Cardiac muscle cell (in vitro differentiated cells and primary cell): ENCODE data around the gene ATPAF2. TPM values are rescaled to one million over a fixed set of nuclear protein-coding genes. Genes with fewer than 3 reads are reported as not detected.
A peak's percentile ranks its signal among the peaks of the same experiment; 100 is the strongest.

Experiments
- DNase-seq, 2 donors: peaks; one replicate each; pipeline versions ENCODE4 v3.0.0 to v3.0.0-alpha.2; 2010 to 2017; ENCODE audit warnings: low read depth in 1 of 2, low spot score in 1 of 2
- H3K27ac ChIP-seq: fragments of 200-600 bp; sonication (generic); 2 replicates; pipeline ENCODE4 v1.5.1; 2016
- H3K27me3 ChIP-seq: fragments of 200-600 bp; sonication (generic); 2 replicates; pipeline ENCODE4 v1.6.0; 2016; ENCODE audit warnings: control low read depth
- H3K36me3 ChIP-seq: fragments of 200-600 bp; sonication (generic); 2 replicates; pipeline ENCODE4 v1.5.1; 2016; ENCODE audit warnings: control low read depth
- H3K4me1 ChIP-seq: fragments of 200-600 bp; sonication (generic); 2 replicates; pipeline ENCODE4 v1.8.1; 2017; ENCODE audit warnings: low read depth, mild to moderate bottlenecking, mixed run types
- H3K4me3 ChIP-seq: fragments of 200-600 bp; sonication (generic); 2 replicates; pipeline ENCODE4 v1.5.1; 2016; ENCODE audit warnings: mild to moderate bottlenecking
- H3K9me3 ChIP-seq: fragments of 200-600 bp; sonication (generic); 2 replicates; pipeline ENCODE4 v1.5.1; 2017; ENCODE audit warnings: low read depth, mild to moderate bottlenecking, control low read depth
- CTCF ChIP-seq: IDR thresholded peaks from 2 replicates; pipeline ENCODE4 v1.5.1; 2012; ENCODE audit warnings: low read depth, mild to moderate bottlenecking, low read length
- polyA plus RNA-seq: library from polyadenylated mRNA; unstranded; fragments of >200 nt; fragmentation: Nextera tagmentation; extraction: Ambion mirVana; gene quantifications from 2 replicates; pipeline ENCODE4 v1.2.1, GENCODE V29; 2016
- total RNA-seq: library from RNA; depleted of rRNA; stranded (reverse); fragments of >200 nt; gene quantifications from 2 replicates; pipeline ENCODE4 v1.2.3, GENCODE V29; 2016

The ATPAF2 gene
- total and polyA plus RNA-seq, 2 experiments from 2014 or later = 40.3 to 49.4 TPM

GRCh38 chr17:17978481-17979424 lies 60.2 kb downstream of the ATPAF2 start:
- Histone ChIP-seq H3K4me3 (no peak overlapping the region), H3K27ac (no peak overlapping the region), H3K4me1 (no peaks in the 10 kb centered on the region), H3K27me3 (no peaks in the 10 kb centered on the region), H3K36me3 (no peaks in the 10 kb centered on the region), H3K9me3 (no peaks in the 10 kb centered on the region)
- TF ChIP-seq CTCF = no peak
- no peak for DNase-seq

DNA sequence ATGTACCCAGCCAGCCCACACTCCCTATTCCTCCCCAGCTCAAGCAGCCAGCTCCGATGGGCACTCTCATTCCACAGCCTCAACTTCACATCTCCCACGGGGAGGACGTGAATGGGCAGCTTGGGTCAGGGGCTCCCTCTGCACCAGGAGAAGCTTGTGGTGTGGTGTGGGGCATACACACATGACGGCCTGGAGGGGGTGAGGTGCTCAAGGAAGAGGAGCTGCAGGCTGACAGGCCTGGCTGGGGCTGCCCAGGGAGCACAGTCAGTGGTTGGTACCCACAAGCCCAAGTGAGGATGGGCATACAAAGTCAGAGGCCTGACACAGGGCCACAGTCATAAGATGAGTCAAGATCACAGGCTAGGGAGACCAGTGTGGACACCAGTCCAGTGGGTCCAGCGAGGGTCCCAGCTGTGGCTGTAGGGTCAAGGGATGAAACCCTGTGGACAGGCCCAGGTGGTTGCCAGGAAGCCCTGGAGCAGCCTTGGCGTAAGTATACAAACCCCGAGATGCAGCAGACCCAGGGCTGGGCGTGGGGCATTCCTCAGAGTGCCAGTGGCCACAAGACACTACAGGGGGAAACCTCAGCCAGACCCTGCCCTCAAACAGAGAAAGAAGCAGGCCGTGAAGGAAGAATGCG lies 61.9 kb downstream of the ATPAF2 start:
- Histone ChIP-seq H3K4me1 (no peaks in the 10 kb centered on the region), H3K27me3 (no peaks in the 10 kb centered on the region), H3K9me3 (no peaks in the 10 kb centered on the region), H3K36me3 (no peaks in the 10 kb centered on the region), H3K4me3 (no peak overlapping the region), H3K27ac (no peak overlapping the region)
- no peak for DNase-seq
- no peak for TF ChIP-seq CTCF

- Histone ChIP-seq H3K9me3 (no peaks in the 10 kb centered on the region), H3K27ac (no peak overlapping the region), H3K4me3 (no peak overlapping the region), H3K4me1 (peaks cover 7% of the 10 kb centered on the region), H3K36me3 (no peaks in the 10 kb centered on the region), H3K27me3 (no peaks in the 10 kb centered on the region)
- TF ChIP-seq CTCF = no peak
- DNase-seq = peak in 1 of 2 donors; percentile 34
Measured at GRCh38 chr17:17975436-17975835, 63.5 kb downstream of the ATPAF2 start.

- Histone ChIP-seq H3K4me3 (peak overlapping the region; percentile 48), H3K27ac (no peak overlapping the region), H3K9me3 (no peaks in the 10 kb centered on the region), H3K36me3 (no peaks in the 10 kb centered on the region), H3K27me3 (no peaks in the 10 kb centered on the region), H3K4me1 (peaks cover 7% of the 10 kb centered on the region)
- no peak for TF ChIP-seq CTCF
- DNase-seq = no peak
Measured at GRCh38 chr17:17972952-17973254, 66.1 kb downstream of the ATPAF2 start.

DNA sequence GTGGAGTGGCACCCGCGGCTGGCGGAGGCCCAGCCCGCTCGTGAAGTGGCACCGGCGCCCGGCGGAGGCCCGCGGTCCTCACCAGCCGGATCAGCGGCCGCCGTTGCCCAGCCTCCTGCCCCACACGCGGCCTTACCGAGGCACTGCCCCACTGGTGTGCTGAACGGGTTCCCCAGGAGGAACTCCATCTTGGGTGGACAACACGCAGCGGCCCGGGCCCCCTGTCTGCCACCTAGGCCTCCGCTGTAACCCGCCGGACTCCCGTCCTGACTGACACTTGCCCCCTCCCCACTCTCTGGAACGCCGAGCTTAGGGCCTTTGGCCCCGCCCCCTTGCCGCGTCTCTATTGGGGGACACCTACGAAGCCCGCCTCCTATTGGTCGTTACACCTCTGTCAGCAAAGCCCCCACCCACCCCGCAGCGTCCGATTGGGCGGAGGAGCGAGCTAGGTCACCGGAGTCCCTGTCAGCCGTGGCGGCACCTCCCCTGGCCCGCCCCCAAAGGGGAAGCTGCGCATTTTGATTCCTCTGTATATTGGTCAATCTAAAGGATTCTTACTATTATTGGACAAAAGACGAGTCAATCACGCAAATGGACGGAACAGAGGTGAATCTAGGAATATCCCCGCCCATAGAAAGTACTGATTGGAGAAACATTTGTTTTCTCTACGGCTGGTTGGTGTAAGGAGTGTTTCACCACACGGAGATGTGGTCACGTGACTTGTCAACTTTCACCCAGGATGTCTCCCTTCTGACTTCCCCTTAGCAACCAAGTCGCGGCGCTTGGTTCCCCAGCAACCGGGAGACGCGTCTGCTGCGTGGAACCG lies 66.6 kb downstream of the ATPAF2 start, which contains the start of the genes DRC3 and TOM1L2:
TSS of gene DRC3 (plus strand) at position 737 of the 826 bp plus-strand sequence. CDS start 4,737 bp downstream, outside the sequence.
TSS of gene TOM1L2 (minus strand) at position 275 of the 826 bp plus-strand sequence. CDS start at position 188, 87 bp downstream.
- peak within 1 kb of the TSS; percentile 71 for H3K27ac ChIP-seq
- TF ChIP-seq CTCF = no peak

More for the DNA sequence above, 66.6 kb downstream of the ATPAF2 start, which contains the start of the genes DRC3 and TOM1L2:
- Histone ChIP-seq H3K4me1 (peaks cover 7% of the 10 kb centered on the region), H3K27me3 (no peaks in the 10 kb centered on the region), H3K9me3 (no peaks in the 10 kb centered on the region), H3K36me3 (no peaks in the 10 kb centered on the region), H3K4me3 (peak within 1 kb of the TSS; percentile 72)
- peak; percentile 100 for DNase-seq
